A549 (cell line): Measurements from ENCODE around the gene FAM50A.

ENCODE experiments used
- CBX8 ChIP-seq: fragments of 200-600 bp; sonication (generic); IDR thresholded peaks from 2 replicates; pipeline ENCODE4 v1.6.1; 2016
- CEBPB ChIP-seq, 2 experiments: fragments of >200 bp in 1 of 2; sonication (Bioruptor Twin) in 1 of 2; formaldehyde crosslinking in 1 of 2; IDR thresholded peaks; 2 replicates each; pipeline ENCODE4 v1.6.1; 2012 to 2016
- CTCF ChIP-seq: fragments of >200 bp; sonication (Bioruptor Twin); formaldehyde crosslinking; IDR thresholded peaks from 3 replicates; pipeline ENCODE4 v1.5.1; 2016
- NR3C1 ChIP-seq: fragments of >200 bp; sonication (Bioruptor Twin); formaldehyde crosslinking; IDR thresholded peaks from 3 replicates; pipeline ENCODE4 v1.6.1; 2017
- POLR2A ChIP-seq: IDR thresholded peaks from 2 replicates; pipeline ENCODE4 v1.6.1; 2012; ENCODE audit warnings: mild to moderate bottlenecking, low read length
- RAD21 ChIP-seq, 2 experiments: fragments of >200 bp in 1 of 2; sonication (Bioruptor Twin) in 1 of 2; formaldehyde crosslinking in 1 of 2; IDR thresholded peaks in 1 of 2; conservative IDR thresholded peaks in 1 of 2; 2 replicates in 1 of 2; 3 replicates in 1 of 2; pipeline ENCODE4 v1.6.1; 2012 to 2018; ENCODE audit warnings: inconsistent platforms in 1 of 2
- REST ChIP-seq: fragments of 200-600 bp; sonication (generic); IDR thresholded peaks from 2 replicates; pipeline ENCODE4 v1.6.1; 2016; ENCODE audit warnings: antibody characterized with exemption, mild to moderate bottlenecking, moderate library complexity
- SMC3 ChIP-seq: fragments of >200 bp; sonication (Bioruptor Twin); formaldehyde crosslinking; IDR thresholded peaks from 3 replicates; pipeline ENCODE4 v1.6.1; 2018; ENCODE audit warnings: inconsistent platforms
- TP53 ChIP-seq: fragments of 250-450 bp; sonication (Bioruptor Pico); IDR thresholded peaks from 2 replicates; pipeline ENCODE4 v1.5.0; 2021; ENCODE audit warnings: mild to moderate bottlenecking, moderate library complexity

- TF ChIP-seq CTCF (no peak), SMC3 (no peak), CEBPB (IDR thresholded peaks at IDR 0.05) (no peak), TP53 (no peak), POLR2A (no peak), RAD21 (conservative IDR thresholded peaks at IDR 0.05 in 1 of 2, IDR thresholded peaks at IDR 0.05 in 1 of 2) (no peak), CBX8 (no peak), REST (no peak), NR3C1 (no peak)
Observed at GRCh38 chrX:154412468-154412867, 31.5 kb upstream of the FAM50A start.
